ENCODE data around the gene THSD4.
"Not testable (repeated sequence)": the region's sequence is repeated elsewhere in the genome, so short reads cannot be mapped to it uniquely, and the experiment has no call there.

The THSD4 gene

DNA sequence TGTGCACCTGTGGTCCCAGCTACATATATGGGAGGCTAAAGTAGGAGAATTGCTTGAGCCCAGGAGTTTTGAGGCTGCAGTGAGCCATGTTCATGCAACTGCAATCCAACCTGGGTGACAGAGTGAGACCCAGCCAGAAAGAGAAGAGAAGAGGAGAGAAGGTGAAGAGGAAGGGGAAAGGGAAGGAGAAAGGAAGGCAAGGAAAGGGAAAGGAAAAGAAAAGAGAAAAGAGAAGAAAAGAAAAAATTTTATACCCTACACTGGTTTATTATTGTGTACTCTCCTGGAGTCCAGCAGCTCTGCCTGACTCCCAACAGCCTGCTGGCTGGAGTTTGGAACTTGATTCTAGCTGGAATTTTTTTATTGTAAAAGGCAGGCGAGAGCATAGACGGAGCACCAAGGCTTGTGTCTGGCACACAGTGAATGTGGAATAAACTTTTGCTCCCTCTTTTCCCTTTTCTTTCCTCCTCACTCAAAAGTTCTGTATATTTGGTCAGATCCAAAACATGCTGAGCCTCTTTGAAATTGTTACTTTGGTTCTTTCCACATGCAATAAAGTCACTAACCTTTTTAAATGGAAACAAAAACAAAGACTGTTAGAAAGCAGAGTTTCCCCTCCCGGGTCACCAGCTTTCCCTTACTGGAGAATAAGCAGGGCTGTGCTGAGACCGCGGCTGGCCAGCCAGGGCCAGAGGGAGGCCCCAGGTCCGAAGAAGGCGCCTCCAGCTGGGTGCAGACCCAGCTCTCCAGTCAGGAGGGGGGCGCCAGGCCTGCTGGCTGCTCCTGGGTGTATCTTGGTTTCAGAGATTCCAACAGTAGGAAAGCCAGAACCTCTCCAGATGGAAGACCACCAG, 9.9 kb downstream of the THSD4 start:
- ATAC-seq, result no peak
- no peak for DNase-seq

DNA sequence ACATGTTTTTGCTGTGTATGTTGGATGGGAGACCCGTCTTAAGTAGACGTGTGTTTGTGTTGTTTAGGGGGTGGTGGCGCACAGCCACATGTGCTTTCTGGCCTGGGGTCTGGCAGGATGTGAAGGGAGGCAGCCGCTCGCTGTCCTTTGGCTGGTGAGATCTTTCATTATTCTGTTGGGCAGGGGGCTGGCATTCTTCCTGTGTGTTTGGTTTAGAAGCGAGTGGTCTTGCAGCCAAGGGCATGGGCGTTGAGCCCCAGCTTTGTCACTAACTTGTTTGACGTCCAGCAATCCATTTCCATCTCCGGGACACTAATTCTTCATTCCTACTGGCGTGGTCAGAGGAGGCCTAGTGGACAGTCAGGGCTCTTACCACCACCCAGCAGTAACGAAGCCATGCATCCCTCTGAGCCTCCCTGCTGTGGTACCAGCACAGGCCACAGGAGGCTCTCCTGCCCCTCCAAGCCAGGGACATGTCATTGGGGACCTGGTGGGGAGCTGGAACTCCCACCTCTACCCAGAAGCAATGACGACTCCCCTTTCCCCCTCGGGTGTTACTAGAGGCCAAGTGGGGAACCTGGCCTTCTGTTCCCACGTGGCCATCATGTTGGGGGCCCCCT, 10.7 kb downstream of the THSD4 start:
- no peak for DNase-seq
- no peak for ATAC-seq

DNA sequence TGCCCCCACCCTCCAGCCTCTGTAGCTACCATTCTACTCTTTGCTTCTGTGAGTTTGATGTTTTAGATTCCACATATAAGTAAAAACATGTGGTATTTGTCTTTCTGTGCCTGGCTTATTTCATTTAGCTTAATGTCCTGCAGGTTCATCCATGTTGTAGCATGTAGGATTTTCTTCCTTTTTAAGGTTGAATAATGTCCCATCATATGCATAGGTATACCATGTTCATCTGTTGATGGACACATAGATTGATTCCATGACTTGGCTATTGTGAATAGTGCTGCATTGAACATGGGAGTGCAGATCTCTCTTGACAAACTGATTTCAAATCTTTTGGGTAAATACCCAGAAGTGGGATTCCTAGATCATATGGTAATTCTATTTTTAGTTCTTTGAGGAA, 11.8 kb downstream of the THSD4 start:
- ATAC-seq (no peak), DNase-seq (no peak)

DNA sequence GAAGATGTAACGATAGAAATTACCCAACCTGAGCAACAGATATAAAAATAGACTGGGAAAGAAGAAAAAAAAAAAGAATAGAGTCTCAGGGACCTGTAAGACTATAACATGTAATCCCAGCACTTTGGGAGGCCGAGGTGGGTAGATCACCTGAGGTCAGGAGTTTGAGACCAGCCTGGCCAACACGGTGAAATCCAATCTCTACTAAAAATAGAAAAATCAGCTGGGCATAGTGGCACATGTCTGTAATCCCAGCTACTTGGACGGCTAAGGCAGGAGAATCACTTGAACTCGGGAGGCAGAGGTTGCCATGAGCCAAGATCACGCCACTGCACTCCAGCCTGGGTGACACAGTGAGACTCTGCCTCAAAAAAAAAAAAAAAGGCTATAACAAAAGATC, 12.9 kb downstream of the THSD4 start:
- not testable (repeated sequence) for ATAC-seq, DNase-seq

DNA sequence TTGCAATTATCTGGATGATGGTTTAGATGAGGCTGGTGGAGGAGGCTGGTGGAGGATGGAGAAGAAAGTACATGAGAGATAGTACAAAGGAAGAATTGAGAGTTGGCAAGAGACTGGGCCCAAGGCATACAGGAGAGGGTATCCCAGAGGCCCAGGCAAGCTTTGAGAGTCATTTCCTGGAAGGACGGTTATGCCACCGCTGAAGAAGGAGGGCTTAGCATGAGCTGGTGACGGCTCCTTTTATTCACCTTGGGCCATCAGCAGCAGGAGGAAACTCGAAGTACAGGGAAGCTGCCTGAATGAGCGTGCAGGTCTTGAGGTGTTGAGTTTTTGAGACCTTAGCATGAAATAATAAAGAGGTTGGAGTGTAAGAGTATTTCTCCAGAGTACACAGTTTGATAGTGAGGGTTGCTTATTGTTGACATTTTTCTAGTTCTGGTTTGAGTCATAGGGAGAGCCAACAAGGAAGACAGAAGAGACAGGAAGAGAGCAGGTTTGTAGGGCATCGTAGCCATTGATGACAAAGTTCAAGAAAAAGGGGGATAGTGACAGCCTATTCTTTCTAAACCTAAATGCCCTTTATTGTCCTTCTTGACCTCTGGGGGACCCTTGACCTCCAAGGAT, 13.8 kb downstream of the THSD4 start:
- no peak for ATAC-seq
- no peak for DNase-seq

DNA sequence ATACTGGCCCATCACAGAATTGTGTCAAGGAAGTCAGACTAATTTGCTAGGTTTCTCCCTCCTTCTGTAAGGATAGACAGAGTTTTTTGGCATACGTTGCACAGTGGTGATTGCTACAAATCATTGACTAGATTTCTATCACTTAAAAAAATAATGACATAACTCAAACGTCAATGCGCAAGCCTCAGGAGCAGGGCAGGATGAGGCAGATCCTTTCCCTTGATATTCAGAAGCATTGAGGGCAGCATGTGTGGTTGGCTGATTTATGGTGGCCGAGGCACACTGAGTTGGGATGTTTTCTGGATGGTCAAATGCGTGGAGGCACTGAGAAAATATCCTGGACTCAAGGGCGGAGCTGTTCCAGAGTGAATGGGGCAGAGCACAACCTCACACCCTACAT, 14.4 kb downstream of the THSD4 start:
- ATAC-seq (no peak), DNase-seq (no peak)

DNA sequence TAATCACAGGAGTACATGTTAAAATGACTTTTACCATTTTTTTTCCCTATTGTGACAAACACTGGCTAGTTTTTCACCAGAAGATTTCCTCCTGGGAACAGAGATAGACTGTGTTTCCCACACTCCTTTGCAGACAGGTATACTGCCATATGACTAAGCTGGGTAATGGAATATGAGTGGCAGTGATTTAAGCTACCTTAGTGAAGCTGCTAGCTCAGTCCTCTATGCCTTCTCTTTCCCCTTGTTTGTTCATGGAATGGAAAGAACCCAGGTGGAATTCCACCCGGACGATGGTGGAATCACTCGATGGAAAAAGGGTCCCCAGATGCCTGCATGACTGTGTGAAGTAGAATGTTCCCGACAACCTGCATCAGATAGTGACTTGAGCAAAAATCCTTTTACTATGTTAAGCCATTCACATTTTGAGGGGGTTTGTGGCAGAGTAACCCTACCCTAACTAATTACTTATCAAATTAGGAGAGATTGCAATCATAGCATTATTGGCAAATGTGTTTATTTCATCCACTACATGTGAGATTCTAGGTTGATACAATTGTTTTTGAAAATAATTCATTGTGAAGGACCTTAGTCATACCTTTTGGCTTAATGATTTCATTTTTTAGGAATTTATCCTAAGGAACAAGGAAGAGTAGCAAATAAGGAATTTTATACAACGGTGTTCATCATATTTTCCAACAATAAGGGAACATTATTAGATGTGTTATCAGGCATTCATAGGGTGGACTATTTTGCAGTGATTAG, 16.5 kb downstream of the THSD4 start:
- DNase-seq, result no peak

DNA sequence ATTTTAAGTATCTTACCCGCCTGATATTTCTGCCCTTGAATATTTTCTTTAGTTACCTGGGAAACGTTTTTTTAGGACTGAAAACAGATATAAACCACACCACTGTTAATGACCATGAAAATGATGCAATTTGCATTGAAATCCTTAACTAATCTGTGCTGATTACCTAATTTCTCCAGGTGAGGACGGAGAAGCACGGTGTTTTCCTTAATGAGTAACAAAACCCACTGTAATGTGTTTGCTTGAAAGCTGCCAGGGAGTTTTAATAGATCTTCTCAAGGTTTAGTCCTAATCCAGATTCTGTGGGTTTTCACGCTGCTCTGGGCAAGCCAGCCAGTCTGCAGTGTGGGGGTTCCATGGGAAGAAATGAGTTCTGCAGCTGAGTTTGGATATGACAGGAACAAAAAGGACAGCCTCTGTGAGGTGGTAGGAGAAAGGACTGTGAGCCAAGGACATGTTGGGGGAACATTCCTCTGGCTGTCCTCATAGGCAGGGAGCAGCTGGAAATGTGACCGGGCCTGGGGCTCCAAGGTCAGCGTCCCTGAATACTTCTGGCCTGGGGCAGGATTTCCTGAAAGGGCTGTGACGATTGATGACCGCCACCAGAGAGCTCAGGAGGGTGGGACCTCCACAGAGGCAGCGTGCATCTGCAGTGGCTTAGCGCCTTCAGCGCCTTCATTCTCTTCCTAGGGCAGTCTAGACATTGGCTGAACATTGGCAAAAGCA, 18.6 kb downstream of the THSD4 start:
- ATAC-seq (no peak), DNase-seq (no peak)

More for the DNA sequence above, 16.5 kb downstream of the THSD4 start:
- no peak for ATAC-seq

DNA sequence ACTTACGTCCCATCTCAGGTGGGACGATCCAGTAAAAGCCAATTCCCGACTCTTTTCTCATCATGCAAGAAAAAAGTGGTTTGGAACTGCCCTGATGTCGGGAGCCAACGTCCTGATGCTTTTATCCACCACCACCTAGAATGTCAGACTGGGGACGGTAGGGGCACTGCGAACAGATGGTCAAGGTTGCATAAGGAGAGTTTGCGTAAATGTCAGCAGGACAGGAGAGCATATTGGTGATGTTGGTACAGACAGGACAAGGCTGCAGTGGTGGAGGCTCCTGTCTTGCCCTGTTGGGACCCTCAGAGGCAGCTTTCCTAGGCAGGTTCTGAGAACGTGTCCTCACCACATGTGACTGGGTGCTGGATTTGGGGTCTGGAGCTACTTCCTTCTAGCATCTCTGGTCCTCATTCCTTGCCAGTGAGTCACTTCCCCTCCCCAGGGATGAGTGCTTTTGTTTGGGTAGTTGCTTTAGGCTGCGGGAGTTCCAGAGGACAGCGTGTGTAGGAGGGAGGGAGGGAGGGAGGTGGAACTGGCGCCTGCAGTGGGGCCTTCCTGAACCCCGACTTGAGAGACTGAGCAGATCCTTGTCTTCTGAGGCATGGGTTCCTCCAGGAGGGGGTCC, 21.0 kb downstream of the THSD4 start:
- DNase-seq (no peak), ATAC-seq (no peak)

DNA sequence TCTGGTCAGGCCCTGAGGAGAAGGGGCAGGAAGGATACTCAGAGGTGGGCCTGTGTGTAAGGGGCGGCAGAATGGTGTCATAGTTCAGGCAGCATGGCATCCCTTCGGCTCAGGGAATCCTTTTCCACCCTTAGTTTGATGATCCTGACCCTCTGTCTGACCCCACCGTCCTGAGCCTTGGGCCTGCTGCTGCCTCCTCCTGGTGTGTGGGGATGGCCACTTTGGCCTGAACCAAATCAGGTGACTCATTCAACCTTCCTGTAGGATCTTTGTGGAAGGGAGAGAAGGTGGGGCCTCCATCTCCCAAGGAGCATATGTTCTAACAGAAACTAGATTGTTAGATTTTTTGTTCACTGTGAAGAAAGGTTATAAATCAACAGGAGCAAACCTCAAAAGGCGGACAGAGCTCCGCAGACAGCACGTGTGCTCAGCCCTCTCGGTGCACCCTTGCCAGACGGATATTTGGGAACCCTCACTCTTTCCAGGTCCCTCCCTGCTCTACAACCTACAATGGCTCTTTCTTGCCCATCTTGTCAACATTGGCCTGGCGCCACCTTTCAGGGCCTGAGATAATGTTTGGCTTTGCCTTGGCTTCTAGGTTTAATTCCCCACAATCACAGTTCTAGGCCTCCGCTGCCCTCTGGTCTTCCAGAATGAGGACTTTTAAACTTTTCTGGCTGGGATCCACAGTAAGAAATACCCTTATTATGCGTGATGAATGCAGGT, 21.7 kb downstream of the THSD4 start:
- DNase-seq, result no peak
- no peak for ATAC-seq

DNA sequence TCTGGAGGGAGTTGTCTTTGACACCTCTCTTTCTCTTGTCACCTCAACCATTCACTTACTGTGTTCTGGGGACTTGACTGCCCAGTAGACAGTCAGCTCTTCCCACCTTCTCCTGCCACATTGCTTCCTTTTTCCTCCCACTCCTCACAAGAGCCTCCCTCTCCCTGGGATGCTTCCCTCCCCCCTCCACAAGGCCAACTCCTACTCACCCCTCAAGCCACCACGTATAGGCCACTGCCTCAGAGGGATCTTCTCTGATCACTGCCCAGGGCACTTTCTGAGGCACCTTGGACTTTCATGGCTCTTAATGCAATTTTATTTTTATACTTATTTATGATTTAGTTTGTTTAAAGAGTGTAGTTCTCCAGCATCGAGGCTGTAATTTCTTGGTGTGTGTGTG, 23.2 kb downstream of the THSD4 start:
- ATAC-seq (no peak), DNase-seq (no peak)

DNA sequence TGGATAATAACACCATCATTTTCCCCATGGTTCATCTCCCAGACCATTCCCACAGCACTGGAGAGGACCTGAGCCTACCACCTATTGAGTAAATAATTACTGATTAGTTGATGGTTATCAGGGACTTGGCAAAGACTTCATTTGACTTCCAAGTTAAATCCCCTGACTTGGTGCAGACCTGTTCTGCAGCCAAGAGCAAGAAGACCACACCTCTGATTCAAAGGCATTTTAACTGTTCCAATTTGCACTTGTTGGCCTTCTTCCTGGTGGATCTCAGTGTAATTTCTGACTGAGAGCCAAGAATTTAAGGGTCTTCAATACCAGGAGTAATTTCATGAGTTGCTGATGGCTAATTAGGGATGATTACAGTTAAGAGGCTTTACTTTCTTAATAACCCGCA, 24.0 kb downstream of the THSD4 start:
- ATAC-seq (no peak), DNase-seq (no peak)

DNA sequence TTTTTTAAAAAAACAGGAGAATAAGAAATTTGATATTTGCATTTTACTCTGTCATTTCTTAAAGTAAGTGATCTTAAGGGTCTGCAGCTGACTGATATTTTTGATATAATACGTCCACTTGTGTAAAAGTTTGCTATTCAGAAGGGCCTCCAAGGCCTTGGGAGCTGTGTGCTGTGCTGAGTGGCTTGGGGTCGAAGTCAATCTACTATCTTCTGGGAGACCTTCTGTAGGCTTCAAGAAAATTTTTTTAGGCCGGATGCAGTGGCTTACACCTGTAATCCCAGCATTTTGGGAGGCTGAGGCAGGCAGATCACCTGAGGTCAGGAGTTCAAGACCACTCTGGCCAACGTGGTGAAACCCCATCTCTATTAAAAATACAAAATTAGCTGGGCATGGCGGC, 26.3 kb downstream of the THSD4 start:
- ATAC-seq (no peak), DNase-seq (no peak)

DNA sequence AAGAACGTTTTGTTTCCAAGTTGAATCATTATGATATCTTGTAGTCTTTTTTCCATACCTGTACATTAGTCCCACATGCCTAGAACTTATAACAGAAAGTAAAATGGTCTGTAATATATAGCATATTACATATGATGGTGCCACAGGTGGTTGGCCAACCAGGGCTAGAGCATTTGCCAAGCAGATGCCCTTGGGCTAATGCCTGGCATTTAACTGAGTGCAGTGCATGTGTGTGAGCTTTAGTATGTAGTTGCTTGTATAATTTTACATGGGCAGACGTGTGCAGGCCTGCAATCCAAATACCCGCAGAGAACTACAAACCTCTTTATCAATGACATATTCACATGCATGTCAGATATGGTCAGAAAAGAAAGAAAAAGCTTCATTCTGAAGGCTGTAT, 27.5 kb downstream of the THSD4 start:
- no peak for ATAC-seq

DNA sequence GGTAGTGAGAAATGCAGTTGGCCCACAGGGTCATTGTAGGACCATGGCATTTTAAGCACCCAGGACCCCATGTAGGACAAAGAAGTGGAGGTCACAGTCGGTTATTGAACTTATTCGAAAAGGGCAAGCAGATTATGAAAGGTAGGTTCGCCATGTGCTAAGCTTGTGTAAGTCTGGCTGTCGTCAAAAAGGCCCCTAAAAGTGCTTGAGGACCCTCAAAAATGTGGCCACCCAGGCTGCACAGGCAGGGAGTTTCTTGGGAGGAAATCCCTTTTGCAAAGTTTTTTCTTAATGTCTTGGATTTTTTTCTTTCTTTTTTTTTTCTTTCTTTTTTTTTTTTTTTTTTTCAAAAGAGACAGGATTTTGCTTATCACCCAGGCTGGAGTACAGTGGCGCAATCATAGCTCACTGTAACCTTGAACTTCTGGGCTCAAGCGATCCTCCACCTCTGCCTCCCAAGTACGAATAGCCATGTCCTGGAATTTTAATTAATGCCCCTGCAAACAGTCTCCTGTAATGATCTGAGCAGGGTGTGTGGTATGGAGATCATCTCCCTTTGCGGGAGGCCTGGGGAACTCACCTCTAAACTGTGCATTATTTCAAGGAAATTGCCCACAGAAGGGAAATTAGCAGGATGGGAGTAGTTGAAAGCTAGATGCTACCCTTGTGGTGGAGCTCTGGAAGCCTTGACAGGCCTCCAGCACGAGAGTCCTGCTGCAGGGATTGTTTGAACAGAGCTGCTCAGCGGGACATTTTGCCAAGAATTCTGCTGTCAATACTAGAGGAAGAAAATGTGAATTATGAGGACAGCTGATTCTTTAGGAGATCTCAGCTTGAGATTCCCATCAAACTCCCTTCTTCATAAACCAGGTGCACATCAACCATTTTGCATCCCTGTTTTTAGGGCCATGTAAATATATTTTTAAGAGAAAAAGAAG, 28.4 kb downstream of the THSD4 start:
- no peak for DNase-seq
- ATAC-seq, result no peak

More for the DNA sequence above, 27.5 kb downstream of the THSD4 start:
- no peak for DNase-seq

DNA sequence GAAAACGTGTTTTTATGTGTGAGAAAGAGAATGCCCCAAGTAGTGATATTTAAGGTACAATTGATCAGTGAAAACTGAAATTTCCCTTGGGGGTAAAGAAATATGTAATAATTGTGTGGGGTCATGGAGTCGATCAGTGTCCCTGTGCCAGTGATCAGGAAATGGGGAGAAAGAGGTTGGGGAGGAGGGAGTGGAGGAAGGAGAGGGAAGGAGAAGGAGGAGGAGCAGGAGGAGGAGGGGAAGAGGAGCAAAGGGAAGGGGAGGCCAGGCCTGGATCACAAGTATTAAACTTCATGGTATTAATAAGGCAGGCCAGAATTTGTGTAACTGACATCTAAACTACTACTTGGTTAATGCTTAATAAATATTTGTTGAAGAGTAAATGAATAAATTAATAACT, 30.4 kb downstream of the THSD4 start:
- ATAC-seq, result no peak
- DNase-seq, result no peak

DNA sequence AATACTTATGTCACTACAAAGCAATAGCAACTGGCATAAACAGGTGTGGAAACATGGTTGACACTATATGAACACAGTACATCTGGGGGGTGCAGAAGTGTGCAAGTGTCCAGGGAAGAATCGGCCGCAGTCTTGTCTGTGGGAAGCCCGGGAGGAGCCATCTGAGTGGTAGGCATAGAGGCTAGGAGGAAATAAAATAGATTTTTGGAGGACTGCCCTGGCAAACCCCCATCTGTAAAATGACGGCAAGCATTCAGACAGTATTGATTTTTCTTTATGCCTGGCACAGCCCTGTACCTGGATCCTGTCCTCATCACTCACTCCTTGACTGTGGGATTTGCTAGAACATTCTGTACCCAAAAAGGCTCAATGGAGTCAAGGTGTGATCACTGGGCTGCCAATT, 31.3 kb downstream of the THSD4 start:
- ATAC-seq (no peak), DNase-seq (no peak)

DNA sequence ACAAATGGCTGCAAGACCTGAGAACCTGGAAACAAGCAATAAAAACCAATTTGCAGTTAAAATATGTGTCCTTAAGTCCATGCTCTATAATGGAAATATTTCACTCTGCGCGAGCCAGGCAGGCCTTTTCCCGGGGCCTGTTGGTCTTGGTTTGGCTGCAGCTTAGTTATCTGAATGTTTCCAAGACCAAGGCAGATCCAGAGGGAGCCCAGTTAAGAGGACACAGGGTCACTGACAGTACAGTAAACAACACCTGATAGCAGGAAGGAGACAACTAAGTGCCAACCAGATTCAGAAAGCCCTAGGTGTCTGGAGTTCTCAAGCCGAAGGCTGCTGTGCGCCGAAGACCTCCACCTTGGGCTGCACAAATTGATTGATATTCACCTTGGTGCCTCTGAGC, 32.8 kb downstream of the THSD4 start:
- no peak for DNase-seq
- no peak for ATAC-seq

DNA sequence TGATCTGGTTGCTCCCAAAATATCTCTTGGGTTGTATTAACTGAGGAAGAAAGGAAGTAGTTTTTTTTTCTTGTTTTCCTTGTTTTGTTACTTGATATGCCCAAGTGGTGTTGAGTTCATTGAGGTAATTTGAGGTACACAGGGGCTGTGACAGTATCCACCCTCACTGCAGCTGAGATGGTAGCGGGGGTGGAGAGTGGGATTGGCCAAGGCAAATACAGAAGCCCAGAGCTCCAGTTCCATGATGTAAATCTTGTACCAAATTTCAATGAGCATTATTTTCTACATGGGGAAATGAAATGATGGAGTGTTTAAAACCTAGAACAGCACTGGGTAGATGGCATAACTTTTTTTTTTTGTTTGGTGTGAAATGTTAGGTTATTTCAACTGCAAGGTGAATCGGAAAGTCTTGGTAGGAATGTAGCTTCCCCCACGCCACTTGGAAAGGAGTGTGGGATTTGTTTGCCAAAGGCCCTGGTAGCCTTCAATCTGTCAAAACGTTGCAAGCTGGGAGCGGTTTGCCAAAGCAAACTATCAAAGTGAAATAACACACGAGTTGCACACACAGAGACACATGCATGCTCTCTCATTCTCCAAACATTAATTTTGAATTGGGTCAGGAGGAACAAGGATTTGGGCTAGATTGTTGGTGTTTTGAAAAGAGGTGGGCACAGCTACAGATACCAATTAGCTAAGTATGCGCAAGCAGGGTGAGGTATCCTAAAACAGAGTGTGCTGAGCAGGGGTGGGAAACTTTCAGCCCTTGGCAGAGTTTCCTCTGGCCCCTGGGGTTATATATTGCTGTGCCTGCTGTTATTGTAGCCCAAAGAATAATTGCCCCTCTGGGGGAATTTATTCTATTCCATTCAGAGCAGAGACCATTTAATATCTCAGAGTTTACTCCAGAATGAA, 34.6 kb downstream of the THSD4 start:
- DNase-seq, result no peak
- ATAC-seq, result no peak
